Mammary epithelial cell (primary cell): ENCODE measurements around the gene STAC2.

ENCODE experiments used
- CTCF ChIP-seq, 2 donors: IDR thresholded peaks in 1 of 2; conservative IDR thresholded peaks in 1 of 2; 2 replicates each; pipeline ENCODE4 v1.5.1; 2011 to 2012; ENCODE audit warnings: inconsistent platforms in 2 of 2, low read length in 2 of 2, mild to moderate bottlenecking in 2 of 2, control low read depth in 1 of 2, low read depth in 1 of 2; ENCODE audit not compliant: insufficient read depth in 1 of 2; ENCODE audit errors: extremely low read depth in 1 of 2
- EZH2 ChIP-seq: IDR thresholded peaks from 2 replicates; pipeline ENCODE4 v1.6.1; 2012; ENCODE audit warnings: low read length, inconsistent platforms, borderline replicate concordance

DNA sequence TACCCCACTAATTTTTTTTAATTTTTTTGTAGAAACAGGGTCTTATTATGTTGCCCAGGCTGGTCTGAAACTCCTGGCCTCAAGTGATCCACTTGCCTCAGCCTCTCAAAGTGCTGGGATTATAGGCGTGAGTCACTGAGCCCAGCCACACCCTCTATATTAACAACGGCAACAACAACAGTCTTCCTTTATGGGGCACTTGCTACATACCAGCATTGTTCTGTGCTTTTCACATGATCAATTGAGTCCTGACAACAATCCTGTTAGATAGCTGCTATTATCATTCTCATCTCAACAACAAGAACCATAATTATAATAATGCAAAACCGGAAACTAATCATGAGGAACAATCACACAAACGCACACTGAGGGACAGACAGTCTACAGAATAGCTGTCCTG lies 47.2 kb downstream of the STAC2 start:
- TF ChIP-seq CTCF (conservative IDR thresholded peaks at IDR 0.05 in 1 of 2, IDR thresholded peaks at IDR 0.05 in 1 of 2; ENCODE audit: extremely low read depth in 1 of 2, insufficient read depth in 1 of 2, low read depth in 1 of 2, low read length in 2 of 2) (no peak), EZH2 (no peak)
